Measurements from ENCODE around the gene CD151.

Gene CD151

DNA sequence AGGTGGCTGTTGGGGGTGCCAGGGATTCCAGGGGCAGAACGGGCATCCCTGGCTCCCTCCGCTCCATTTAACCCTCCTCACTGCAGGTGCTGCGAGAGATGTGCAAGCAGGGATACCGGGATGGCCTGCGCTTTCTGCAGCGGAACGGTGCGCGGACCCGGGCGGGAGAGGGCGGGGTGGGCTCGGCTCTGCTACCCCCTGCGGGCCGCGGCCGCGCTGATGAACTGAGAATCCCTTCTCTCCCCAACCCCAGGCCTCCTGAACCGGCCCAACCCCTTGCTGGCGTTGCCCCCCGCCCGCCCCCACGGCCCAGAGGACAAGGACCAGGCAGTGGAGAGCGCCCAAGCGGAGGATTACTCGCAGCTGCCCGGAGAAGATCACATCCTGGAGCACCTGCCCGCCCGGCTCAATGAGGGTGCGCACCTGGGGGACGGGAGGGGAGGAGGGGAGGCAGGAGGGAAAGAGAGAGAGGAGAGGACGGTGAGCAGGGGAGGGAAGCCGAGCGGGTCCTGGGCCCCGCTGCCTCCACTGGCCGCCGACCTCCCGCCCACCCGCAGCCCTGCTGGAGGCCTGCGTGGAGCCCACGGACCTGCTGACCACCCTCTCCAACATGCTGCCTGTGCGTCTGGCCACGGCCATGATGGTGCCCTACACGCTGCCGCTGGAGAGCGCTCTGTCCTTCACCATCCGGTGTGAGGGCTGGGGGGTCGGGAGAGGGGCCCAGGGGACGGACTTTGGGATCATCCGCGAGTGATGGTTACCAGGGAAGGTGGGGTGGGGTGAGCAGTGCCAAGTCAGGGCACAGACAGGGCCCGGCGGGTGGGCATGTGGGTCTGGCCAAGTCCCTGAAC lies 9.1 kb upstream of the CD151 start:
- TF ChIP-seq, protein P1, sequence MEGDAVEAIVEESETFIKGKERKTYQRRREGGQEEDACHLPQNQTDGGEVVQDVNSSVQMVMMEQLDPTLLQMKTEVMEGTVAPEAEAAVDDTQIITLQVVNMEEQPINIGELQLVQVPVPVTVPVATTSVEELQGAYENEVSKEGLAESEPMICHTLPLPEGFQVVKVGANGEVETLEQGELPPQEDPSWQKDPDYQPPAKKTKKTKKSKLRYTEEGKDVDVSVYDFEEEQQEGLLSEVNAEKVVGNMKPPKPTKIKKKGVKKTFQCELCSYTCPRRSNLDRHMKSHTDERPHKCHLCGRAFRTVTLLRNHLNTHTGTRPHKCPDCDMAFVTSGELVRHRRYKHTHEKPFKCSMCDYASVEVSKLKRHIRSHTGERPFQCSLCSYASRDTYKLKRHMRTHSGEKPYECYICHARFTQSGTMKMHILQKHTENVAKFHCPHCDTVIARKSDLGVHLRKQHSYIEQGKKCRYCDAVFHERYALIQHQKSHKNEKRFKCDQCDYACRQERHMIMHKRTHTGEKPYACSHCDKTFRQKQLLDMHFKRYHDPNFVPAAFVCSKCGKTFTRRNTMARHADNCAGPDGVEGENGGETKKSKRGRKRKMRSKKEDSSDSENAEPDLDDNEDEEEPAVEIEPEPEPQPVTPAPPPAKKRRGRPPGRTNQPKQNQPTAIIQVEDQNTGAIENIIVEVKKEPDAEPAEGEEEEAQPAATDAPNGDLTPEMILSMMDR (IDR thresholded peaks at IDR 0.05; ENCODE audit: low read length, missing control alignments): no peak
- no peak for DNase-seq (ENCODE audit: low read depth)
- H3K4me3 ChIP-seq (replicated peaks; ENCODE audit: low read depth, low read length): no peak overlapping the region

DNA sequence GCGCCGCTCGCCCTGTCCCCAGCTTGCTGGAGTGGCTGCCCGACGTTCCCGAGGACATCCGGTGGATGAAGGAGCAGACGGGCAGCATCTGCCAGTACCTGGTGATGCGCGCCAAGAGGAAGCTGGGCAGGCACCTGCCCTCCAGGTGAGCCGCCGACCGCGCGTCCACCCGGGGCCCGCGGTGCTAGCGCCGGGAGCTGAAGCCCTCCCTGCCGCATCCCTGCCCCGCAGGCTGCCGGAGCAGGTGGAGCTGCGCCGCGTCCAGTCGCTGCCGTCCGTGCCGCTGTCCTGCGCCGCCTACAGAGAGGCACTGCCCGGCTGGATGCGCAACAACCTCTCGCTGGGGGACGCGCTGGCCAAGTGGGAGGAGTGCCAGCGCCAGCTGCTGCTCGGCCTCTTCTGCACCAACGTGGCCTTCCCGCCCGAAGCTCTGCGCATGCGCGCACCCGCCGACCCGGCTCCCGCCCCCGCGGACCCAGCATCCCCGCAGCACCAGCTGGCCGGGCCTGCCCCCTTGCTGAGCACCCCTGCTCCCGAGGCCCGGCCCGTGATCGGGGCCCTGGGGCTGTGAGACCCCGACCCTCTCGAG lies 8.4 kb upstream of the CD151 start:
- TF ChIP-seq, protein P1 (IDR thresholded peaks at IDR 0.05; ENCODE audit: low read length, missing control alignments): no peak
- no peak overlapping the region for H3K4me3 ChIP-seq (replicated peaks; ENCODE audit: low read depth, low read length)
- DNase-seq (ENCODE audit: low read depth): no peak

- TF ChIP-seq, protein P1 (IDR thresholded peaks at IDR 0.05; ENCODE audit: low read length, missing control alignments): no peak
- DNase-seq (ENCODE audit: low read depth): no peak
- H3K4me3 ChIP-seq (replicated peaks; ENCODE audit: low read depth, low read length): no peak overlapping the region
Observed at GRCh38 chr11:824942-825341, 7.8 kb upstream of the CD151 start.

- H3K4me3 ChIP-seq (replicated peaks; ENCODE audit: low read depth, low read length): no peak overlapping the region
- DNase-seq (ENCODE audit: low read depth): no peak
- TF ChIP-seq, protein P1 (IDR thresholded peaks at IDR 0.05; ENCODE audit: low read length, missing control alignments): no peak
Observed at GRCh38 chr11:825366-826226, 7.2 kb upstream of the CD151 start.

DNA sequence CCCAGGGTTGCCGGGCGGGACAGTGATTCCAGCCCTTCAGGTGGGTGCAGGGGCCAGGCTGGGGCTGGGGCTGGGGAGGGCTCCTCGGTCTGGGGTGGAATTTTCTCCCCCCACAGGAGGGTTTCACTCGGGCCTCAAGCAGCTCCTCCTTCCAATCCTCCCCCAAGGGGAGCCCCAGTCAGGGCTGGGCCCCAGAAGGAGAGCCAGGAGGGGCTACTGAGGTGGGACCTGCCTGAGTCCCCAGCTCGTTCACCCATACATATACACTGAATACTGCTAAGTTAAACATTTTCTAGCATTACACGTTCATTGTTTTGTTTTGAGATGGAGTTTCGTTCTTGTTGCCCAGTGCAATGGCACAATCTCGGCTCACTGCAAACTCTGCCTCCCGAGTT lies 6.5 kb upstream of the CD151 start:
- DNase-seq (ENCODE audit: low read depth): no peak
- TF ChIP-seq, protein P1 (IDR thresholded peaks at IDR 0.05; ENCODE audit: low read length, missing control alignments): no peak
- no peak overlapping the region for H3K4me3 ChIP-seq (replicated peaks; ENCODE audit: low read depth, low read length)

DNA sequence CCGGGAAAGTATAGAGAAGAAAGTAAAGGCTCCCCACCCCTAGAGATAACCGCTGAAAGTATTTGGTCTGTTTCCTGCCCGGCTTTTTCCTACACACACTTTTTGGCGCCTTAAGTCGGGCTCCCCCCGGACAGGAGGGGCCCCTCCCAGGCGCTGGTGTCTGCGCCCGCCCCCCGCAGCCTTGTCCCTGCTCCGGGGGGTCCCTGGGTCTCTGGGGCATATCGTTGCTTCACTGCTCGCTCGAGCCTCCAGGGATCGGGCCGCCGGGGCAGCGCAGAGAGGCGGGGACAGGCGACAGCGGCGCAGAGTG lies 6.0 kb upstream of the CD151 start:
- no peak for DNase-seq (ENCODE audit: low read depth)
- no peak overlapping the region for H3K4me3 ChIP-seq (replicated peaks; ENCODE audit: low read depth, low read length)
- TF ChIP-seq, protein P1 (IDR thresholded peaks at IDR 0.05; ENCODE audit: low read length, missing control alignments): no peak
